Colonic mucosa (tissue), 4 donors: Measurements from ENCODE around the gene TTLL6. TPM values are rescaled to one million over a fixed set of nuclear protein-coding genes. Genes with fewer than 3 reads are reported as not detected.

ENCODE experiments used
- DNase-seq: peaks from one replicate; pipeline ENCODE4 v3.0.0-alpha.2; 2020
- H3K27ac ChIP-seq: fragments of 200-600 bp; one replicate; pipeline ENCODE4 v1.8.0; 2021
- H3K27me3 ChIP-seq: fragments of 200-600 bp; one replicate; pipeline ENCODE4 v1.8.0; 2021
- H3K36me3 ChIP-seq: fragments of 200-600 bp; one replicate; pipeline ENCODE4 v1.8.0; 2021
- H3K4me1 ChIP-seq: fragments of 200-600 bp; one replicate; pipeline ENCODE4 v1.8.0; 2021; ENCODE audit warnings: mild to moderate bottlenecking
- H3K4me3 ChIP-seq: fragments of 200-600 bp; one replicate; pipeline ENCODE4 v1.8.0; 2021
- H3K9ac ChIP-seq, 2 donors: one replicate each; pipeline ENCODE4 v1.7.0; 2013; ENCODE audit warnings: control low read depth in 2 of 2, low read depth in 2 of 2, low read length in 2 of 2
- H3K9me3 ChIP-seq: fragments of 200-600 bp; one replicate; pipeline ENCODE4 v1.8.0; 2021
- intact Hi-C: fragments of 100-400 bp; cut with DNase I; formaldehyde crosslinking; loops from one replicate; pipeline ENCODE4 v1.14.1; 2022
- total RNA-seq, 2 donors: library from RNA; stranded (reverse); fragmentation: NEBNext Ultra II Directional in 1 of 2; extraction: Animal tissue kit (Norgen Biotek cat#: 25700) in 1 of 2; gene quantifications; one replicate each; pipeline ENCODE4 v1.2.1, GENCODE V29; 2021
- TF ChIP-seq, protein P1 (sequence below): fragments of 200-600 bp; IDR thresholded peaks from one replicate; pipeline ENCODE4 v1.8.0; 2022; ENCODE audit warnings: antibody characterized with exemption, mild to moderate bottlenecking
- donor health status: healthy.
- donor health status: DM: no; HTN: no; CAD: no.
- donor health status: DM: no; HTN: no; CAD: no.

Gene TTLL6
- total RNA-seq, 2 donors from 2014 or later = 8.2 to 18.7 TPM

DNA sequence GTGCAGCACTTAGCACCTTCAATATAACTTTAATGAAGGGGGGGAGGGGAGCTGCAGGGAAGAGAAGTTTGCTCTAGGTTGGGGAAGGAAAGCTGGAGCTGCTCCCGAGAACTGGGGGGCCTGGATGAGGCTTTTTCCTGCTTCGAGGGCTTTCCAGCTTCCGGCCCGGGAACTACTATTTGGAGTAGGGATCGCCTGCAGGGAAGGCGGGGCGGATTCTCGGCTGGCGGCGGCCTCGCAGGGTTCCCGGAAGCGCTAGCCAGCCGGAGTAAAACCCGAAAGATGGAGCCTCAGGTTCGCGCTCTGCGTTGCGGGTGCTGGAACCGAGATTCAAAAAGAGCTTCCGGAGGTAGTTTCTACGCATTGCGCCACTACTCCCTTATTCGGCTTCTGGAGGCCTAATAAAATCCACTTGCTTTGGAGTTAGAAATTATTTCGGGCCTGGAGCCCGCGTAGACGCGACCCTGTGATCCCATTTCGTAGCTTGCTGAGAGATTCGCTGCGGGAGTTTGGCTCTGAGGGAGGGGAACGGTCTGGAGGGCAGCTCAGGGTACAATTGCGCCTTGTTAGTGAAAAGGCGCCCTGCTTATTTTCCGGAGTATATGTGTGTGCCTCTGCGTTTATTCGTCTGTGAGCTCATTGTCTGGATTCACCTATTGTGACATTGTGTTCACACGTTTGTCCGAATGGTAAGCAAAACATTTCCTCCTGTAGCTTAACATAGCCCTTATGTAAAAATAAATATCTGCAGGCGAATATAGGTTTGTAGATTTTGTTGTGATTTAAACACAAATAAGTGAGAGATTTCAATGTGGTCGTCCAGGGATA is 93.4 kb downstream of the TTLL6 start:
- intact Hi-C loops = loop anchor here (2.0 to 5.0 kb wide), 3 partner anchors 67 to 154 kb away; no protein-coding TSS in a partner anchor

DNA sequence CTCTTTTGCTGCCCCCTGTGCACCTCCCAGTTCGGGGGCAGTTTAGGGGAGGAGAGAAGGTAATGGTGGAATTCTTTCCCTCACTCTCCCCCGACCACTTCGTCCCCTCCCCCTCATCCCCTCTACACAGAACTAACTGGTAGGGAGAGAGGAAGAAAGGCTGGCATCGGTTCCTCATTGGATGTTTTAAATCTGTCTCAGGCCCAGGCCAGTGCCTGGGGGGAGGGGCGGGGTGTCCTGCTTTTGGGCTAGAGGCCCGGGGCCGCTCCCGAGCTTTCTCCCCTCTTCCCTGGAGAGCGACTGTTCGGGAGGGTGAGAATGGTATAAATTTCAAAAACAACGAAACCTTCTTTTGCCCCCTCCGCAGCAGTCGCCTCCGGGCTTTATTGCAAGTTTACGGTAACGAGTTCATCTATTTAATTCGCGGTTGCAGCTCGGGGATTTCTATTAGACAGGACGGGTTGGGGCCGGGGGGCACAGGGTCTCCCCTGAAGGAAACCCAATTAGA is 94.1 kb downstream of the TTLL6 start, which contains the start of gene PRAC2:
PRAC2 (plus strand) TSS at position 271 of the 508 bp plus-strand sequence. CDS start 1,226 bp downstream, outside the sequence.
- TF ChIP-seq, protein P1, sequence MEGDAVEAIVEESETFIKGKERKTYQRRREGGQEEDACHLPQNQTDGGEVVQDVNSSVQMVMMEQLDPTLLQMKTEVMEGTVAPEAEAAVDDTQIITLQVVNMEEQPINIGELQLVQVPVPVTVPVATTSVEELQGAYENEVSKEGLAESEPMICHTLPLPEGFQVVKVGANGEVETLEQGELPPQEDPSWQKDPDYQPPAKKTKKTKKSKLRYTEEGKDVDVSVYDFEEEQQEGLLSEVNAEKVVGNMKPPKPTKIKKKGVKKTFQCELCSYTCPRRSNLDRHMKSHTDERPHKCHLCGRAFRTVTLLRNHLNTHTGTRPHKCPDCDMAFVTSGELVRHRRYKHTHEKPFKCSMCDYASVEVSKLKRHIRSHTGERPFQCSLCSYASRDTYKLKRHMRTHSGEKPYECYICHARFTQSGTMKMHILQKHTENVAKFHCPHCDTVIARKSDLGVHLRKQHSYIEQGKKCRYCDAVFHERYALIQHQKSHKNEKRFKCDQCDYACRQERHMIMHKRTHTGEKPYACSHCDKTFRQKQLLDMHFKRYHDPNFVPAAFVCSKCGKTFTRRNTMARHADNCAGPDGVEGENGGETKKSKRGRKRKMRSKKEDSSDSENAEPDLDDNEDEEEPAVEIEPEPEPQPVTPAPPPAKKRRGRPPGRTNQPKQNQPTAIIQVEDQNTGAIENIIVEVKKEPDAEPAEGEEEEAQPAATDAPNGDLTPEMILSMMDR = no peak
- Histone ChIP-seq H3K4me1 (no peaks in the 10 kb centered on the region), H3K9me3 (no peaks in the 10 kb centered on the region), H3K9ac (peak within 1 kb of the TSS in 1 of 2 donors; percentile 28), H3K36me3 (no peaks in the 10 kb centered on the region), H3K4me3 (peak within 1 kb of the TSS; percentile 45), H3K27me3 (peaks cover 48% of the 10 kb centered on the region), H3K27ac (peak within 1 kb of the TSS; percentile 85)
- peak; percentile 85 for DNase-seq
- intact Hi-C loops = loop anchor here (5.0 kb wide), 2 partner anchors 81 to 154 kb away; no protein-coding TSS in a partner anchor

More for the DNA sequence above, 93.4 kb downstream of the TTLL6 start:
- Histone ChIP-seq H3K36me3 (no peaks in the 10 kb centered on the region), H3K9ac (peak overlapping the region in 1 of 2 donors; percentile 28), H3K4me1 (no peaks in the 10 kb centered on the region), H3K27ac (peak overlapping the region; percentile 85), H3K4me3 (peak overlapping the region; percentile 45), H3K9me3 (no peaks in the 10 kb centered on the region), H3K27me3 (peaks cover 50% of the 10 kb centered on the region)
- peak; percentile 74 for DNase-seq
- TF ChIP-seq, protein P1 = no peak

DNA sequence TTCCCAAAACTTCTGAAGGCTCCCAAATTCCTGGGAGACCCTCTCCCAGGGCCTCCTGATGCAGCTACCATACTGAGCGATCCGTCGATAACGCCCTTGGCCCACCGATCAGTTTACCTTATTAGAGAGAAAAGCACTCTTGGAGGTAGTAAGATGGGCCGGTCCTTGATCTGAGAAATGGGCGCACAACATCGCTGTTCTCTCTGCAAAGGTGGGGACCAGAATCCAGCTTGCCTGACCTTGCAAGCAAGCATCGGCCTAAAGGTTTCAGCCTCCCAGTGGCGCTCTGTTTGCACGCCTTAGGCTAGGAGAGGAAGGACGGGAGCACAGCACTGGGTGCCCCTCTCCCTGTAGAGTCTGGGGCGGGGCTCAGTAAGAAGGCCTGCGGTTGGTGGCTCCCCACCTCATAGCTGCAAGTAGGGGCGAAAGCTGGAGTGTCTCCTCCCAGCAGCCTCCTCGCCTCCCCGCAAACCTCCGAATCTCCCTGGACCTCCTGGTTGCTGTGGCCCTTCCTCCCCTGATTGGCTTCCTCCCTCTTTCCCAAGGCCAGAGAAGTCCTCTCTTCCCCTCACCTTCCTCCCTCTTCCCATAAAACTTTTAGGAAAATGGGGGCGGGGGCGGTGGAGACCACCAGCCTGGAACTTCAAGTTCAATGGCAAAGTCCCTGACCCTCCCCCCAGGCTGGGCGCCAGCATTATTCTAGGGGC is 94.7 kb downstream of the TTLL6 start, which contains the start of gene PRAC1:
PRAC1 (minus strand) TSS at position 318 of the 707 bp plus-strand sequence; CDS start at position 192, 126 bp downstream.
- peak within 1 kb of the TSS; percentile 45 for H3K4me3 ChIP-seq
- intact Hi-C loops = loop anchor here (5.0 kb wide), 2 partner anchors 80 to 155 kb away; no protein-coding TSS in a partner anchor
- TF ChIP-seq, protein P1 = no peak
- peak within 1 kb of the TSS; percentile 85 for H3K27ac ChIP-seq
- H3K9me3 ChIP-seq = no peaks in the 10 kb centered on the region
- peak within 1 kb of the TSS in 1 of 2 donors; percentile 26 for H3K9ac ChIP-seq
- peak; percentile 88 for DNase-seq
- H3K4me1 ChIP-seq = no peaks in the 10 kb centered on the region
- H3K27me3 ChIP-seq = peaks cover 47% of the 10 kb centered on the region
- no peaks in the 10 kb centered on the region for H3K36me3 ChIP-seq

DNA sequence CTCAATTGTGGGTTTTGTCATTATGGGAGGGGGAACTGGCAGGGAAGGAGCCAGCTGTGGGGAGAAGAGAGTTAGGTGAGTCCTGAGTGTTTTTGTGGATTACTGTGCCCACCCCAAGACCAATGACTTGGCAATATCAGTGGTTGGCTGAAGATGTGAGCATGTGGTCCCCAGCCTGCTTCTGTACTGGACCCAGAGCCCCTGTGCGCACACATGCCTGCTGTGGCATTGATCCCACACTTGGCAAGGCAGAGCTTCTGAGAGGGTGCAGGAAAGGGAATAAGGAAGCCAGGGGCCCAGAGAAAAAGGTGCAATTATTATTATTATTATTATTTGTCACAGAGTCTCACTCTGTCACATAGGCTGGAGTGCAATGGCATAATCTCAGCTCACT is 96.0 kb downstream of the TTLL6 start:
- no peaks in the 10 kb centered on the region for H3K36me3 ChIP-seq
- peak; percentile 47 for DNase-seq
- TF ChIP-seq, protein P1 = no peak
- intact Hi-C loops = loop anchor here (5.0 kb wide), 2 partner anchors 79 to 156 kb away; no protein-coding TSS in a partner anchor
- H3K4me1 ChIP-seq = no peaks in the 10 kb centered on the region
- no peak overlapping the region for H3K9ac ChIP-seq
- H3K9me3 ChIP-seq = no peaks in the 10 kb centered on the region
- peak overlapping the region; percentile 85 for H3K27ac ChIP-seq
- H3K4me3 ChIP-seq = peak overlapping the region; percentile 45
- peaks cover 43% of the 10 kb centered on the region for H3K27me3 ChIP-seq
